ENCODE results near the gene UPK1A. TPM values are rescaled to one million over a fixed set of nuclear protein-coding genes. Genes with fewer than 3 reads are reported as not detected.
"Not testable (repeated sequence)": the region's sequence is repeated elsewhere in the genome, so short reads cannot be mapped to it uniquely, and the experiment has no call there.

The UPK1A gene
- total RNA-seq, 1 donor from 2014 or later = not detected

- no peak for DNase-seq (ENCODE audit: extremely low read depth, low read depth, low spot score)
Observed at GRCh38 chr19:35644206-35644986, 21.9 kb upstream of the UPK1A start.

DNA sequence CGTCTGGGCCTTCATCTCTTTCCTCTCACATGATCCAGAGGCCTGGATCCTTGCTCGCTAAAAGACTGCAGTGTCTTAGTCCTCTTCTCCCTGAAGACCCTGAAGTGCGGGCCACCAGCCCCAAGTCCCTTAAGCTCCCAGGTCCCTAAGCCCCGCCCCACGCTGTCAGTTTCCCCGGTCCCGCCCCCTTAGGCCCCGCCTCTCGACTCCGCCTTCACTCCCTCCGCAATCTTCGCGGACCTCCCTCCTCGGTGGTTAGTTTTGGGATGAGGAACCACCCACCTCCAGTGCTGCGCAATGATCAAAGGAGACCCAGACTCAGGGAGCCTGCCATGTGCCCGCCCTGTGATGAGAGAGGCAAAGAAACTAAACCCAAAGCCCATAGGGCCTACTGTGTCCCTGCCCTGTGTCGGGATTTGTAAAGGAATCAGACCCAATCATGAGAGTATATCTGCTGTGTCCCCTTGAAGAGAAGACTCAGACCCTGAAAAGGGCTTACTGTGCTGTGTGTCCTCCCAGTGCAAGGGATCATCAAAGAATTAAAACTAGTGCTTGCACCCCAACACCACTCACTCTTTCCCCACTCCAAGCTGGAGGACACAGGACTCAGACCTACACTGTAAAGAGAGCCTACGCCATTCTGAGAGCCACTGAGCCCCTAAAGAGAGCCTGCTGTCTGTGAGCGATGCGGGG, 21.2 kb upstream of the UPK1A start:
- DNase-seq (ENCODE audit: extremely low read depth, low read depth, low spot score) = no peak

DNA sequence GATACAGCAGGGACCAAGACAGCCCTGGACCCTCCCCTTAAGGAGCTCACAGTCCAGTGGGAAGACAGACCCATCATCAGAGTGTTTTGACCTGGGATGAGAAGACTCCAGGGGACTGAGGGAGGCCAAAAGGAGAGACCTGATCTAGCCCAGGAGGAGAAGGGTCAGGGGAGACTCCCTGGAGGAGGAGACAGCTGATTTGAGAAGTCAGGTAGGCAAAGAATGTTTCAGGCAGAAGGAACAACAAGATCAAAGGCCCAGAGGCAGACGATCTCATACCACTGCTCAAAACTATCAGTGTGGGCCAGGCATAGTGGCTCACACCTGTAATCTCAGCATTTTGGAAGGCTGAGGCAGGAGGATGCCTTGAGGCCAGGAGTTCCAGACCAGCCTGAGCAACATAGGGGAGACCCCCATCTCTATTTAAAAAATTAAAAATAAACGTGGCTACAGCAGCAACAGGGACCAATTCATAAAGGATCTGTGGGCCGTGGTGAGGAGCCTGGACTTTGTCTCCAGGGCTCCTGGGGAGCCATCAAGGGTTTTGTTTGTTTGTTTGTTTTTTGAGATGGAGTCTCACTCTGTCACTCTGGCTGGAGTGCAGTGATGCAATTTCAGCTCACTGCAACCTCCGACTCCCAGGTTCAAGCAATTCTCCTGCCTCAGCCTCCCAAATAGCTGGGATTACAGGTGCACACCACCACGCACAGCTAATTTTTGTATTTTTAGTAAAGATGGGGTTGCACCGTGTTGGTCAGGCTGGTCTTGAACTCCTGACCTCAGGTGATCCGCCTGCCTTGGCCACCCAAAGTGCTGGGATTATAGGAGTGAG, 20.4 kb upstream of the UPK1A start:
- no peak for DNase-seq (ENCODE audit: extremely low read depth, low read depth, low spot score)

DNA sequence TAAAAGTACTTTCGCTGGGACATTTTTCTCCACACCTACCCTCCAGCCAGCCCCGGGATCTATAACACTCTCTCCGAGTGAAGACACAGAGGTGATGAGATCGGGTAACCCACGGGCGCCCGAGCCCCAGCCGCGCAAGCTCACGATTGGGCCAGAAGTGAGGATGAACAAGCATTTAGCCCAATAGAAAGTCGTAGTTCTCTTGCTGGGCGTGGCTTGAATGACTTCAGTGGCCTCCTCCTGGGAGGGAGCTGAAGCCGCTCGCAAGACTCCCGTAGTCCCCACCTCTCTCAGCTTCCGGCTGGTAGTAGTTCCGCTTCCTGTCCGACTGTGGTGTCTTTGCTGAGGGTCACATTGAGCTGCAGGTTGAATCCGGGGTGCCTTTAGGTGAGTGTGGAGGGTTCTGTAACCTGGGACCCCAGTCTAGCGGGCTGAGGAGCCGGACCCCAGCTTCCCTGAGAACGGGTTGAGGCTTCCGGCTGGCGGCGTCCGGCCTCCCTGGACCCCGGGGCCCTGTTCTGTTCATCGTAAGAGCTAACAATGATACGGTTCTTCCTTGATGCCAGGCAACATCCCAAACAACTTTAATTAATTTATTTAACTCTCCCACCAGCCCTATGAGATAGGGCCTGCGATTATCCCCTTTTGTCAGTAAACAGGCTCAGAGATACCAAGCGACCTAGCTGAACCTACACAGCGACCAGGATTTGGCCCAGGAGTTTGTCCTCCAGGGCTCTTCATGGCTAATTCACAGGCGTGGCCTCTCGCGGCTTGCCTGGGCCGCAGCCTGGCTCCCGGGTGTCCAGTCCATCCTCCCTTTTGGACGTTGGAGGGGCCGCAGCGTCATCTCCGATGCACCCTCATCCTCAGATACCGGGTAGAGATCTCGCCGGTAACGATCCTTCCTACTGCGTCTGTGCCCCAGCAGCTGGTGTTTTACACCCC, 18.0 kb upstream of the UPK1A start, which contains the start of gene COX6B1:
TSS of gene COX6B1 (plus strand) at position 307 of the 945 bp plus-strand sequence. CDS start 2,921 bp downstream, outside the sequence.
- peak; percentile 75 for DNase-seq (ENCODE audit: extremely low read depth, low read depth, low spot score)

DNA sequence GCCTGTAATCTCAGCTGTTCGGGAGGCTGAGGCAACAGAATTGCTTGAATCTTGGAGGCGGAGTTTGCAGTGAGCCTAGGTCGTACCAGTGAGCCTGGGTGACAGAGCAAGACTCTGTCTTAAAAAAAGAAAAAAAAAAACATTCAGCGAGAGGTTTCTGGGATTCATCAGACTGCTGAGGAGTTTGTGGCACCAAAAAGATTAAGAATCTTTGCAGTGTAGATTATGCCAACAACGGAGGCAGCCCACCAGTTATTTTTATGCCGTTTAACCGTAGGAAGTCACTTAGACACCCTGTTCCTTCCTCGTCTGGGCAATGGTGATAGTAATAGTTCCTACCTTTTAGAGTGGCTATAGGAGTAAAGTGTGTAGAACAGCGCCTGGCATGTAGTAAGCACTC, 15.7 kb upstream of the UPK1A start:
- DNase-seq (ENCODE audit: extremely low read depth, low read depth, low spot score) = no peak

DNA sequence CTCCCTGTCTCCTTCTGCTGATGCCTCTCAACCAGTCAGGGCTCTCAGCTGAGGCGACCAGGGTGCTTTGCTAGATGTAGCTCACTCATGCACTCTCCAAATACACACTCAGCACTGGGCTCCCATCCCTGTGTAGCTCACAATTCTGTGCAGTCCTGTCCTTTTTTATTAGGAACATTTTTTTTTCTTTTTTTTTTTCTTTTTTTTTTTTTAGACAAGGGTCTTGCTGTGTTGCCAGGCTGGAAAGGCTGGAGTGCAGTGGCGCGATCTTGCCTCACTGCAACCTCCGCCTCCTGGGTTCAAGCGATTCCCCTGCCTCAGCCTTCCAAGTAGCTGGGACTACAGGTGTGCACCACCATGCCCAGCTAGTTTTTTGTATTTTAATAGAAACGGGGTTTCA, 11.5 kb upstream of the UPK1A start:
- DNase-seq (ENCODE audit: extremely low read depth, low read depth, low spot score) = not testable (repeated sequence)

GRCh38 chr19:35655600-35655999, 10.7 kb upstream of the UPK1A start:
- DNase-seq (ENCODE audit: extremely low read depth, low read depth, low spot score) = no peak

DNA sequence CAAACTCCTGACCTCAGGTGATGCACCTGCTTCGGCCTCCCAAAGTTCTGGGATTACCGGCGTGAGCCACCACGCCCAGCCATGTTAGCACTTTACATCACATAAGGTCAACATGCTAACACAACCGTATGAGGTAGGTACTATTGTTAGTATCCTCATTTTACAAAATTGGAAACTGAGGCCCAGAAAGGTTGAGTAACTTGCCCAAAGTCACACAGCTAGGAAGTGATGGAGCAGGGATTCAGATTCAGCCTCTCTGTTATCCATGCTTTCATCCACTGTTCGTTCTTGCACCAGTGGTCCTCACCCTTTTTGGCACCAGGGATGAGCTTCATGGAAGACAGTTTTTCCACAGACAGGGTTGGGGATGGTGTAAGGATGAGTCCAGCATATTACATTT, 9.6 kb upstream of the UPK1A start:
- DNase-seq (ENCODE audit: extremely low read depth, low read depth, low spot score) = no peak

- no peak for DNase-seq (ENCODE audit: extremely low read depth, low read depth, low spot score)
Observed at GRCh38 chr19:35657904-35658700, 8.2 kb upstream of the UPK1A start.

- no peak for DNase-seq (ENCODE audit: extremely low read depth, low read depth, low spot score)
Observed at GRCh38 chr19:35661995-35662340, 4.3 kb upstream of the UPK1A start.

DNA sequence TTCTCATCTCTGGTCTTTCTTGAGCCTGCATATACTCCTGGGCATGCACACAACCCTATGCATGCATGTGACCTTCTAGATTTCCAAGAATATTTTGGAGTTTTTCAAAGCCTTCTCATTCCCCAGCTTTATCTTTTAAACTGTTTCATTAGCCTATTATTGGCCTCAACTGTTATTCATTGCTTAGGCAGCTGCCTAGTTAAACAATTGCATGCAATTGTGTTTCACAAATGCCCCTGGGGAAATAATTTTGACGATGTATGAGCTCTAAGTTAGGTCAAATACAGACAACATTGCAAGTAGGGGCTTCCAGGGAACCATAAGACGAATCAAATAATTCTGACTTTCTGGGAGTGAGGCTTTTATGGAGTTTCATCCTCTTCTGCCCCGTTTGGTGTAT, 2.3 kb upstream of the UPK1A start:
- no peak for DNase-seq (ENCODE audit: extremely low read depth, low read depth, low spot score)

DNA sequence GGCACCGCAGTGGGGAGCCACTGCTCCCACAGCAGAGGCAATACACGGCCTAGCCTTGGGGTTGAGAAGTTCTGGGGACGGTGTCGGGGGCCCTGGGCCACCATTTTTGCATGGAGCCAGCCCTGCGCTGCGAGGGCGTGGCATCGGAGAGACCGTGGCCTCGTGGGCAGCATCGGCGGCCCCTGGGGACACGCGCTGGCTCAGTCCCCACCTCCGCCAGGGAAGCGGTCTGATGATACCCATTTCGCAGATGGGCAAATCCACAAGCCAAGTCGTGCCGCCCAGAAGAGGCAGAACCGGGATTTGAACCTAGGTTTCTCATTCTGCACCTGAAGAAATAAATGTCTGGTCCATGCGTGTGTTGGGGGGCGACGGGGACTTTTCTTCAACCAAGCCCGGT, 1.2 kb upstream of the UPK1A start:
- DNase-seq (ENCODE audit: extremely low read depth, low read depth, low spot score) = no peak

DNA sequence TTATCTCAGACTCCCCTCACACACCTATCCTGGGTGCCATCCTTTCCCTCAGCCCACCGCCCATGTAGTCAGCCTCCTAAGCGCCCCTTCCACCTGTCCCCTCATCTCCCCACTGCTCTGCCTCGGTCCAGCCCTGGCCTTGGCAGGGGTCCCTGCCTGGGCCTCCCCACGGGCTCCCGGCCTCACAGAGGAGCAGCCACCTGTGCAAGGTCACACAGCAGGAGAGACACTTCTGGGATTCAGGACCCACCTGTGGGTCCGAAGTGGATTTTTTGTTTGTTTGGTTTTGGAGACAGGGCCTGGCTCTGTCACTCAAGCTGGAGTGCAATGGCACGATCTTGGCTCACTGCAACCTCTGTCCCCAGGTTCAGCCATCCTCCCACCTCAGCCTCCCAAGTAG, 713 bp upstream of the UPK1A start:
- no peak for DNase-seq (ENCODE audit: extremely low read depth, low read depth, low spot score)

GRCh38 chr19:35669566-35669965, 3.2 kb downstream of the UPK1A start:
- DNase-seq (ENCODE audit: extremely low read depth, low read depth, low spot score) = no peak

DNA sequence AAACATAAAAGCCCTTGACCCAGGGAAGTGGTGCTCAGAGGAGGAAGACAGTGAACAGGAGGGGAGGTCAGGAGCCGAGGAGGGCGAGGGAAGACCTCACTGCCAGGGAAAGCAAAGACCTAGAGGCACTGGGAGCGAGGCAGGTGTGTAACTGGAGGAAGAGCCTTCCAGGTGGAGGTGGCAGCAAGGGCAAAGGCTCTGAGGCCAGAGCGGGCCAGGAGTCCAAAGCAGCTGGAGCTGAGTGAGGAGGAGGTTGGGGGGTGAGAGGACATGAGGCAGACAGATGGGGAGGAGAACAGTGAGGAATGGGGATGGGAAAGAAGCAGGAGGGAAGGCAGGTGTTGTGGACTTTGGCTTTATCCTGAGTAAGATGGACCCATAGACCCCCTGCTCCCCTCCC, 3.7 kb downstream of the UPK1A start:
- DNase-seq (ENCODE audit: extremely low read depth, low read depth, low spot score) = no peak

GRCh38 chr19:35670686-35671085, 4.4 kb downstream of the UPK1A start:
- no peak for DNase-seq (ENCODE audit: extremely low read depth, low read depth, low spot score)

GRCh38 chr19:35671818-35672217, 5.5 kb downstream of the UPK1A start:
- no peak for DNase-seq (ENCODE audit: extremely low read depth, low read depth, low spot score)

DNA sequence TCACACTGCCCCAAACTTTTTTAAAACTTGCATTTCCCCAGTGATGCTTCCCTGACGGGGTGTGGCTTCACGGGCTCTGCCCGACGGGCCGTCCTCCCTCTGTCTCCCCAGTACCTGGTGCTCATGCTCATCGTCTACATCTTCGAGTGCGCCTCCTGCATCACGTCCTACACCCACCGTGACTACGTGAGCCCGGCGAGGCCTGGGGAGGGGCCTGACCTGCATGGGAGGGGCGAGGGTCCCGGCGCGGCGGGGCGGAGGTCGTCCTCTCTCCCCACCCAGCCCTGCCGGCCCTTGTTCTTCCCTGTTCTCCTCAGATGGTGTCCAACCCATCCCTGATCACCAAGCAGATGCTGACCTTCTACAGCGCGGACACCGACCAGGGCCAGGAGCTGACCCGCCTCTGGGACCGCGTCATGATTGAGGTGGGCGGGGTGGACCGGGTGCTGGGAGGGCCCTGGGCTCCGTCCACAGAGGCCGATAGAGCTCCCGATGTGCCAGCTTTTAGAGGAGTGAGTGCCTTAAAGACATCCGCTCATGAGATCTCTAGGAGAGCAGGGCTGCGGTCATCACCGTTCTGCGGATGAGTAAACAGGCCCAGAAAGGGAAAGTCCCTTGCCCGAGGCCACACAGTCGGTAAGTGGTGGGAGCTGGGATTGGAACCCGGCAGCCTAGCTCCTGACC, 6.9 kb downstream of the UPK1A start:
- DNase-seq (ENCODE audit: extremely low read depth, low read depth, low spot score) = no peak

GRCh38 chr19:35675589-35676140, 9.3 kb downstream of the UPK1A start:
- DNase-seq (ENCODE audit: extremely low read depth, low read depth, low spot score) = no peak
